HepG2 (cell line): ENCODE results near the gene MICAL3. TPM values are rescaled to one million over a fixed set of nuclear protein-coding genes. Genes with fewer than 3 reads are reported as not detected.

ENCODE experiments used
- ATAC-seq: fragments of 200-7000 bp; cut with Tn5 transposase; 3 replicates; pipeline ENCODE4 v1.9.1; 2020; ENCODE audit warnings: mild to moderate bottlenecking, moderate library complexity
- BruUV-seq: library from RNA; stranded (reverse); fragments of 400-500 nt; replicated peaks from 2 replicates; lab custom pipeline; 2021; lab: Mats Ljungman, UMichigan
- CTCF ChIA-PET: fragments of 300-600 bp; formaldehyde crosslinking; extraction: SDS; loops from one replicate; lab custom pipeline; 2021; ENCODE audit warnings: low total read pairs, inconsistent platforms, low intra/inter-chr PET ratio; lab: Yijun Ruan, JAX
- POLR2A ChIA-PET: fragments of 350-600 bp; sonication (Branson Sonifier 250); formaldehyde crosslinking; loops from one replicate; lab custom pipeline; 2020; ENCODE audit warnings: antibody characterized with exemption, inconsistent platforms; lab: Yijun Ruan, JAX
- DNase-seq: peaks from one replicate; pipeline ENCODE4 v3.0.0-alpha.2; 2015; ENCODE audit warnings: low spot score
- FAIRE-seq: peaks from 3 replicates; lab custom pipeline; 2011; peaks lifted over from hg19 to GRCh38; lab: Jason Lieb, UNC
- H2AFZ ChIP-seq: one replicate; pipeline ENCODE4 v1.6.1; 2011; ENCODE audit warnings: low read length, inconsistent platforms
- H3K27ac ChIP-seq: fragments of 300-600 bp; 3 replicates; pipeline ENCODE4 v1.8.0; 2011; ENCODE audit warnings: mixed run types, mild to moderate bottlenecking, mixed read lengths, low read length, inconsistent platforms; ENCODE audit not compliant: insufficient read depth; ENCODE audit errors: extremely low read length
- H3K27me3 ChIP-seq, 2 experiments: fragments of 200-600 bp in 1 of 2; 2 replicates in 1 of 2; 3 replicates in 1 of 2; pipeline versions ENCODE4 v1.6.0 to v1.8.0; 2011; ENCODE audit warnings: low read length in 2 of 2, mild to moderate bottlenecking in 2 of 2, moderate library complexity in 2 of 2, inconsistent platforms in 1 of 2; ENCODE audit not compliant: insufficient read depth in 2 of 2, control insufficient read depth in 1 of 2
- H3K36me3 ChIP-seq, 2 experiments: fragments of 200-600 bp in 1 of 2; replicated peaks in 1 of 2; 2 replicates in 1 of 2; 3 replicates in 1 of 2; pipeline versions ENCODE4 v1.5.1 to v1.8.0; 2011; ENCODE audit warnings: low read length in 2 of 2, inconsistent platforms in 1 of 2; ENCODE audit not compliant: insufficient read depth in 2 of 2, control insufficient read depth in 1 of 2
- H3K4me1 ChIP-seq: 2 replicates; pipeline ENCODE4 v1.5.1; 2012; ENCODE audit warnings: low read length, inconsistent platforms; ENCODE audit not compliant: insufficient read depth
- H3K4me2 ChIP-seq: 2 replicates; pipeline ENCODE4 v1.6.0; 2011; ENCODE audit warnings: low read depth, low read length, inconsistent platforms
- H3K4me3 ChIP-seq, 3 experiments: fragments of 200-600 bp in 1 of 3; sonication (generic), shearing (Covaris generic) in 1 of 3; replicated peaks in 1 of 3; 2 replicates each; pipeline ENCODE4 v1.5.1; 2011 to 2016; ENCODE audit warnings: low read length in 3 of 3, inconsistent platforms in 2 of 3, low read depth in 2 of 3, mild to moderate bottlenecking in 2 of 3, control low read depth in 1 of 3, mixed read lengths in 1 of 3; ENCODE audit not compliant: insufficient read depth in 1 of 3
- H3K79me2 ChIP-seq: one replicate; pipeline ENCODE4 v1.6.1; 2011; ENCODE audit warnings: low read length, inconsistent platforms; ENCODE audit not compliant: insufficient read depth
- H3K9ac ChIP-seq: 2 replicates; pipeline ENCODE4 v1.6.0; 2011; ENCODE audit warnings: mild to moderate bottlenecking, low read depth, low read length, inconsistent platforms; ENCODE audit not compliant: insufficient read depth
- H3K9me3 ChIP-seq: 2 replicates; pipeline ENCODE4 v1.5.1; 2012; ENCODE audit warnings: mild to moderate bottlenecking, low read length
- H4K20me1 ChIP-seq: 2 replicates; pipeline ENCODE4 v1.6.0; 2011; ENCODE audit warnings: inconsistent platforms, mild to moderate bottlenecking, low read length, moderate library complexity; ENCODE audit not compliant: insufficient read depth
- ARID3A ChIP-seq: IDR thresholded peaks from 2 replicates; pipeline ENCODE4 v1.6.1; 2012; ENCODE audit warnings: low read depth, low read length, improper control_type of control experiment
- DMTF1 ChIP-seq: sonication (generic); formaldehyde crosslinking; IDR thresholded peaks from 2 replicates; pipeline ENCODE4 v1.4.0; 2020; ENCODE audit warnings: mild to moderate bottlenecking, missing genetic modification reagents
- GTF3A ChIP-seq: sonication (generic); formaldehyde crosslinking; conservative IDR thresholded peaks from 2 replicates; pipeline ENCODE4 v1.4.0; 2020; ENCODE audit warnings: mild to moderate bottlenecking, missing genetic modification reagents
- HMG20A ChIP-seq: IDR thresholded peaks from 2 replicates; pipeline ENCODE4 v1.6.1; 2016; ENCODE audit warnings: borderline replicate concordance
- HNF4A ChIP-seq: sonication (generic); formaldehyde crosslinking; IDR thresholded peaks from 2 replicates; pipeline ENCODE4 v1.4.0; 2020; ENCODE audit warnings: missing genetic modification reagents
- HNRNPL ChIP-seq: fragments of 200-400 bp; formaldehyde crosslinking; IDR thresholded peaks from 2 replicates; pipeline ENCODE4 v1.6.1; 2017; ENCODE audit warnings: mild to moderate bottlenecking, low read depth, low read length
- NCOA5 ChIP-seq: sonication (generic); formaldehyde crosslinking; IDR thresholded peaks from 2 replicates; pipeline ENCODE4 v1.4.0; 2020; ENCODE audit warnings: missing genetic modification reagents
- POLR2G ChIP-seq: fragments of 200-400 bp; formaldehyde crosslinking; IDR thresholded peaks from 2 replicates; pipeline ENCODE4 v1.6.1; 2018; ENCODE audit warnings: mild to moderate bottlenecking, low read depth, low read length, moderate library complexity
- REST ChIP-seq, 2 experiments: IDR thresholded peaks; 2 replicates each; pipeline ENCODE4 v1.6.1; 2011 to 2012; ENCODE audit warnings: low read length in 2 of 2, borderline replicate concordance in 1 of 2, low read depth in 1 of 2, mild to moderate bottlenecking in 1 of 2, moderate library complexity in 1 of 2
- SMAD1 ChIP-seq: sonication (generic); formaldehyde crosslinking; IDR thresholded peaks from 2 replicates; pipeline ENCODE4 v1.4.0; 2020; ENCODE audit warnings: missing genetic modification reagents, low read depth, mild to moderate bottlenecking, borderline replicate concordance
- ZNF101 ChIP-seq: sonication (generic); formaldehyde crosslinking; IDR thresholded peaks from 2 replicates; pipeline ENCODE4 v1.4.0; 2020; ENCODE audit warnings: mild to moderate bottlenecking, low read depth, missing genetic modification reagents, borderline replicate concordance
- ZNF30 ChIP-seq: sonication (generic); formaldehyde crosslinking; IDR thresholded peaks from 2 replicates; pipeline ENCODE4 v1.5.0; 2020; ENCODE audit warnings: mild to moderate bottlenecking, missing genetic modification reagents
- ZNF367 ChIP-seq: sonication (generic); formaldehyde crosslinking; IDR thresholded peaks from 2 replicates; pipeline ENCODE4 v1.4.0; 2020; ENCODE audit warnings: missing genetic modification reagents, borderline replicate concordance
- ZNF557 ChIP-seq: sonication (generic); formaldehyde crosslinking; IDR thresholded peaks from 2 replicates; pipeline ENCODE4 v1.4.0; 2020; ENCODE audit warnings: missing genetic modification reagents
- ZNF598 ChIP-seq: sonication (generic); formaldehyde crosslinking; IDR thresholded peaks from 2 replicates; pipeline ENCODE4 v1.5.1; 2020; ENCODE audit warnings: mild to moderate bottlenecking, missing genetic modification reagents, borderline replicate concordance
- ZNF777 ChIP-seq: sonication (generic); formaldehyde crosslinking; IDR thresholded peaks from 2 replicates; pipeline ENCODE4 v1.4.0; 2020; ENCODE audit warnings: missing genetic modification reagents
- ZSCAN20 ChIP-seq: sonication (generic); formaldehyde crosslinking; IDR thresholded peaks from 2 replicates; pipeline ENCODE4 v1.4.0; 2020; ENCODE audit warnings: missing genetic modification reagents, mild to moderate bottlenecking, borderline replicate concordance
- whole genome bisulfite sequencing: methylation state at CpG from one replicate; pipeline ENCODE4 v1.1.6; 2017; ENCODE audit warnings: low lambda C conversion rate; 5-methylcytosine and 5-hydroxymethylcytosine counted together
- in situ Hi-C: cut with HindIII; loops from 2 replicates; pipeline ENCODE4 v1.10.0; 2017; ENCODE audit warnings: low pct_unique_long_range_greater_than_20kb; ENCODE audit not compliant: extremely low pct_ligation_motif_present
- intact Hi-C: fragments of 100-400 bp; cut with micrococcal nuclease; formaldehyde crosslinking; loops from one replicate; pipeline ENCODE4 v1.10.0; 2022; ENCODE audit not compliant: unreplicated experiment
- polyA plus RNA-seq, 8 experiments: library from polyadenylated mRNA; depleted of rRNA in 3 of 8; stranded (reverse) in 7 of 8; unstranded in 1 of 8; fragments of >200 nt; fragmentation: Illumina TruSeq in 4 of 8; extraction: Trizol in 4 of 8; gene quantifications; 2 replicates each; pipeline versions ENCODE4 v1.2.1 to v1.2.3, GENCODE V29; 2011 to 2016; ENCODE audit warnings: low read depth in 4 of 8, missing spikeins in 1 of 8, mixed read lengths in 1 of 8; ENCODE audit not compliant: insufficient read depth in 1 of 8
- total RNA-seq, 5 experiments: library from RNA; depleted of rRNA; stranded (reverse); fragments of >200 nt; fragmentation: Illumina TruSeq; extraction: Trizol; gene quantifications; 2 replicates each; pipeline ENCODE4 v1.2.3, GENCODE V29; 2016; ENCODE audit warnings: low read depth in 1 of 5

Gene MICAL3
- total and polyA plus RNA-seq, 2 of the 13 experiments (the other 11 are each of a cell fraction or from before 2014, with no cell fraction given), result 5.3 to 12.5 TPM

- no peak overlapping the region for H3K4me2 ChIP-seq
- H3K27ac ChIP-seq, result no peak overlapping the region
- no peak for FAIRE-seq
- no peaks in the 10 kb centered on the region; a peak in 1 of 5 replicates for H3K27me3 ChIP-seq
- BruUV-seq, result no TSS peak
- H2AFZ ChIP-seq, result no peak overlapping the region
- H3K4me1 ChIP-seq, result peaks cover 8% of the 10 kb centered on the region
- H4K20me1 ChIP-seq, result no peaks in the 10 kb centered on the region
- no peak overlapping the region for H3K4me3 ChIP-seq
- H3K79me2 ChIP-seq, result no peaks in the 10 kb centered on the region
- H3K9me3 ChIP-seq, result no peaks in the 10 kb centered on the region
- ChIA-PET POLR2A (no interaction called here), CTCF (no interaction called here)
- no peak for ATAC-seq
- no peak for TF ChIP-seq ZNF777
- no peak for TF ChIP-seq NCOA5
- TF ChIP-seq SMAD1 (CRISPR knock-in tag), result no peak
- no peak for TF ChIP-seq POLR2G
- TF ChIP-seq ZNF557 (CRISPR knock-in tag), result no peak
- no peak for TF ChIP-seq ZSCAN20
- no peak for TF ChIP-seq ARID3A
- no peak for TF ChIP-seq ZNF30 (CRISPR knock-in tag)
- no peak for TF ChIP-seq ZNF367 (CRISPR knock-in tag)
- TF ChIP-seq GTF3A (CRISPR knock-in tag), result no peak
- TF ChIP-seq REST (IDR thresholded peaks at IDR 0.05; ENCODE audit: borderline replicate concordance in 1 of 2, low read depth in 1 of 2, low read length in 2 of 2), result no peak
- no peak for TF ChIP-seq DMTF1 (CRISPR knock-in tag)
- TF ChIP-seq HNRNPL, result no peak
- TF ChIP-seq HMG20A, result no peak
- no peak for TF ChIP-seq HNF4A (CRISPR knock-in tag)
- TF ChIP-seq ZNF598 (CRISPR knock-in tag), result no peak
- no peak for TF ChIP-seq ZNF101 (CRISPR knock-in tag)
- no peak for DNase-seq
- WGBS, result 92% methylated on average over 25 of the region's 25 CpGs
- in situ Hi-C loops (no loop called here), intact Hi-C loops (no loop called here)
- H3K36me3 ChIP-seq, result peaks cover 4 to 5% of the 10 kb centered on the region in 2 experiments; a peak in 2 of 5 replicates
- H3K9ac ChIP-seq, result no peak overlapping the region
These were observed 229.4 kb downstream of the MICAL3 start for GRCh38 chr22:17794726-17795542.
